ENCODE measurements around the gene TMPRSS4.

Gene TMPRSS4

DNA sequence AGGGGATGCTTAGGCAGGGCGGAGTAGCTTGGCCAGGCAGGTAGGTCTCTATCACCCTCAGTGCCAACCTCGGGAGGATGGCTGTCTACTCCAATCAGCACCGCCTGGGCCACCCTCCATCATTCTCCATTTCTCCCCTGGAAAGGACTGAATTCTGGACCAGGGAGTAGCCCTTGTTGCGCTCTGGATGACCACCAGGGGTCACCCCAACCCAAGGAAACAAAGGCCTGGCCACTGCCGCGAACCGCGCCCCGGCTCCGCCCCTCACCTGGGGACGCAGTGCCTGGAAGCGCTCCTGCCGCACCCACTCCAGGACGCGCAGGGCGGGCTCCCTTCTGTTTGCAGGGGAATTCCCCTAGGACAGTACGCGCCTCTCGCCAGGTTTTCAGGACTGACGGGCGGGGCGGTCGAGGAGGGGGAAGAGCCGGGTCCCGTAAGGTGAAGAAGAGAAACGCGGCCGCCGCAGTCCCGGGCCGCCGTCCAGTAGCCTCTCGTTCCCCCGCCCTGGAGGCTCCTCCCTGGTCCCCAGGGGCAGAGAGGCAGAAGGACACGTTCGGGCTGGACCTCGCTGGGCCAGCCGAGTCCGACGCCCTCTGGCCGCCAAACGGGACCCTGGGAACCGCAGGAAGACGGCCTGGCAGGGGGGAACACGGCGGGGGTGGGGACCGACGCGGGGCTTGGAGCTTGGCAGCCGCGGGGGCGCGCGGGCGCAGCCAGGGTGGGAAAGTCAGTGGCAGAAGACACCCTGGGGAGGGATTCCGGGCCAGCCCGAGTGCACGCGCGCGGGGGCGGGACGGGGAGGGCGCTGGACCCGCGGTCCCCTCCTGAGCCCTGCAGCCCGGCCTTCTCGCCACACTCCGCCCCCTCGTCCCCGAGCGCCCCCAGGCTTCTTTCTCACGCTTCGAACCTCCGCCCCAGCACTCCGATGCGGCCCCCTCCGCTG, 68.7 kb downstream of the TMPRSS4 start:
- DNase-seq (ENCODE audit: low read depth), result peak; percentile 52
- TF ChIP-seq, protein P1, sequence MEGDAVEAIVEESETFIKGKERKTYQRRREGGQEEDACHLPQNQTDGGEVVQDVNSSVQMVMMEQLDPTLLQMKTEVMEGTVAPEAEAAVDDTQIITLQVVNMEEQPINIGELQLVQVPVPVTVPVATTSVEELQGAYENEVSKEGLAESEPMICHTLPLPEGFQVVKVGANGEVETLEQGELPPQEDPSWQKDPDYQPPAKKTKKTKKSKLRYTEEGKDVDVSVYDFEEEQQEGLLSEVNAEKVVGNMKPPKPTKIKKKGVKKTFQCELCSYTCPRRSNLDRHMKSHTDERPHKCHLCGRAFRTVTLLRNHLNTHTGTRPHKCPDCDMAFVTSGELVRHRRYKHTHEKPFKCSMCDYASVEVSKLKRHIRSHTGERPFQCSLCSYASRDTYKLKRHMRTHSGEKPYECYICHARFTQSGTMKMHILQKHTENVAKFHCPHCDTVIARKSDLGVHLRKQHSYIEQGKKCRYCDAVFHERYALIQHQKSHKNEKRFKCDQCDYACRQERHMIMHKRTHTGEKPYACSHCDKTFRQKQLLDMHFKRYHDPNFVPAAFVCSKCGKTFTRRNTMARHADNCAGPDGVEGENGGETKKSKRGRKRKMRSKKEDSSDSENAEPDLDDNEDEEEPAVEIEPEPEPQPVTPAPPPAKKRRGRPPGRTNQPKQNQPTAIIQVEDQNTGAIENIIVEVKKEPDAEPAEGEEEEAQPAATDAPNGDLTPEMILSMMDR (conservative IDR thresholded peaks at IDR 0.05; ENCODE audit: control insufficient read depth, insufficient read depth, low read depth, low read length), result peak; percentile 80
- peak overlapping the region; percentile 42 for H3K4me3 ChIP-seq (ENCODE audit: control insufficient read depth, low read depth, low read length)

DNA sequence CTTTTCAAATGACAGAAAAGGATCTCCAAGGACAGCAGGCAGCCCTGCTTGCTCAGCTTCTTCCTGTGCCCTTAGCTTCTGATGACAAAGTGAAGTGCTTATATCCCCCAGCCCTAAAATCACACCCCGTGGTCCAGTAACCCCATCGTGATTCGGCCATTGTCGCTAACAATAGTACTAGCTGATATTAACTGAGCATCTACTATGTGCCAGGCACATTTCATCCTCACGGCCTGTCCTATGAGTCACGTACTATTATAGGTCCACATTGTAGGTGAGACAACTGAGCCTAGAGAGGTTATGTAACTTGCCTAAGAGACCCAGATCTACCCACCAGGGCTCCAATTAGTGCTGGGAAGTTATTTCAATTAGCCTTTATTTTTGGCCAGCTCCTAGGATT, 69.7 kb downstream of the TMPRSS4 start:
- DNase-seq (ENCODE audit: low read depth), result no peak
- no peak overlapping the region for H3K4me3 ChIP-seq (ENCODE audit: control insufficient read depth, low read depth, low read length)
- TF ChIP-seq, protein P1 (conservative IDR thresholded peaks at IDR 0.05; ENCODE audit: control insufficient read depth, insufficient read depth, low read depth, low read length), result no peak

DNA sequence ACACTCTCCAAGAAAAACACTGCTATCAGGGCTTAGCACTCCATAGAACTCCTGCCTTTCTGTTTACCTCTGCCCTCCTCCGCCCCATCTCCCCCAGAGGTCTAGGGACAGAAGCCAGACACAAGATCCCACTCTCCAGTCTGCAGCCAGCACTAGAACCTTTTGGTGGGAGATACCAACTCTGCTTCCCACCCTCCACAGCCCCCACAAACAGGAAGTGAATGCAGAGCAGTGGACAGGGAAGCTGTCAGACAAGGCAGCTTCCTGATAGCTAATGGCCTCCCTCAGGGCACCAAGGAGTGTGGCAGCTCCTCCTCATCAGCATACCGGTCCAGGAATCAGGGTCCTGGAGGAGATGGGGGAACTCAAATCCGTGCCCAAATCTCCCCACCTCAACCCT, 70.6 kb downstream of the TMPRSS4 start:
- H3K4me3 ChIP-seq (ENCODE audit: control insufficient read depth, low read depth, low read length), result no peak overlapping the region
- DNase-seq (ENCODE audit: low read depth), result no peak
- TF ChIP-seq, protein P1 (conservative IDR thresholded peaks at IDR 0.05; ENCODE audit: control insufficient read depth, insufficient read depth, low read depth, low read length), result no peak

DNA sequence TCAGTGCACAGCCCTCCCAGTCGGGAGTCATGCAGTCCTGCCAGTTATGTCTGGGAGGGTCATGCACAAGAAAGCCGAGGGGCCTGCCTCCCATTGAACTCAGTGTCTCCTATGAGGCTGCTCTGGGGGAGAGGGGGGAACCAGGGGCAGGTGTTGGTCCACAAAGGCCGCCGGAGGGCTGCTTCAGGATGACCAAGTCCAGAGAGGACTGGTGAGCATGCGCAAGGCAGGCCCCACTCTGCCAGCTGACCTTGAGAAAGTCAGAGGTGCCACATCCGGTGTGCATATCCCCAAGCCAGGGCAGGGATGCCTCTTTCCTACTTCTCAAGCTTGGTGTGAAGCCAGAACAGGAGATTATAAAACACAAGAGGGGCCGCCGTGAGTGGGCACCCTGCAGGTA, 71.4 kb downstream of the TMPRSS4 start:
- TF ChIP-seq, protein P1 (conservative IDR thresholded peaks at IDR 0.05; ENCODE audit: control insufficient read depth, insufficient read depth, low read depth, low read length), result no peak
- DNase-seq (ENCODE audit: low read depth), result no peak
- no peak overlapping the region for H3K4me3 ChIP-seq (ENCODE audit: control insufficient read depth, low read depth, low read length)

DNA sequence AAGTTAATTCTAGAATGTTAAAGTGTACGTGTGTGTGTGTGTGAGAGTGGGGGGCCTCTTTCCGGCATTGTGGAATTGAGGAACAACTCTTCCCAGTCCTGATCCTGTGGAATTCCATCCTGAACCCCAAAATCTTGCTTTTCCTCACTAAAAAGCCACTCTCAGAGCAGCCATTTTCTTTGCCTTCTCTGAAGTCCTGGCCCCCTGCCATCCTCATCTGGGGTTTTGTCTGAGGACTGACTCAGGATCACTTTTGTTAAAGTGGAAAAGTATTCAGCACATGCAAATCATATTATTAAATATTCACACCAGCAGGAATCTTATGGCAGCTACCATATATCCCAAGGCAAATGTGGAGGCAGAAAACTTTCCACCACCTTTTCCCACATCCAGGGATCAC, 72.0 kb downstream of the TMPRSS4 start:
- TF ChIP-seq, protein P1 (conservative IDR thresholded peaks at IDR 0.05; ENCODE audit: control insufficient read depth, insufficient read depth, low read depth, low read length), result no peak
- no peak for DNase-seq (ENCODE audit: low read depth)
- H3K4me3 ChIP-seq (ENCODE audit: control insufficient read depth, low read depth, low read length), result no peak overlapping the region

DNA sequence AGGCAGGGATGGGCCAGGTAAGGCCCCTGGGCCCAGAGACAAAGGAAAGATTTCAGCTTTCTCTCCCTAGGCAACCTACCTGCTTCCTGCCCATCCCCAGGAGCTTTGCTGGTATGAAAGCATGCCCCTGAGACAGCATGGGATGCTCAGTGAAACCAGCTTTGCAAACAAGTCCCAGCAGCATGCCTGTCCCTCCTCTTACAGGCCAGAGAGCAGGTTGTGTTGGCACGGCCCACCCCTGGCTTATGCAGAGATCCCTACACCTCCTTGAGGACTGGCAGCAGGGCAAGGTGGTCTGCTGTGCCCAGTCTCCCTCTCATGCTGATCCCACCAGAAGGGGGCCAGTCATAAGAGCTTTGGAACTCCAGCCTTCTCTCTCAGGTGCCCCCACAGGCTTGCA, 72.6 kb downstream of the TMPRSS4 start:
- DNase-seq (ENCODE audit: low read depth), result no peak
- H3K4me3 ChIP-seq (ENCODE audit: control insufficient read depth, low read depth, low read length), result no peak overlapping the region
- TF ChIP-seq, protein P1 (conservative IDR thresholded peaks at IDR 0.05; ENCODE audit: control insufficient read depth, insufficient read depth, low read depth, low read length), result no peak

Data from fibroblast of mammary gland (primary cell).